ACC112 (cell line): ENCODE measurements around the gene DHX15.

Experiments
- H2AFZ ChIP-seq: fragments of 200-600 bp; sonication (generic); one replicate; pipeline ENCODE4 v1.6.0; 2017; ENCODE audit warnings: antibody characterized with exemption, low read length; ENCODE audit not compliant: unreplicated experiment
- H3K27ac ChIP-seq: fragments of 200-600 bp; sonication (generic); 2 replicates; pipeline ENCODE4 v1.5.1; 2014; ENCODE audit warnings: low read depth, mild to moderate bottlenecking, antibody characterized with exemption, low read length, moderate library complexity
- H3K27me3 ChIP-seq: fragments of 200-600 bp; sonication (generic); 2 replicates; pipeline ENCODE4 v1.6.1; 2014; ENCODE audit warnings: mild to moderate bottlenecking, antibody characterized with exemption, low read length, moderate library complexity, mixed read lengths; ENCODE audit not compliant: insufficient read depth
- H3K36me3 ChIP-seq: fragments of 200-600 bp; sonication (generic); 2 replicates; pipeline ENCODE4 v1.6.1; 2016; ENCODE audit warnings: mild to moderate bottlenecking, antibody characterized with exemption, low read length, moderate library complexity, mixed read lengths; ENCODE audit not compliant: insufficient read depth
- H3K4me1 ChIP-seq: fragments of 200-600 bp; sonication (generic); one replicate; pipeline ENCODE4 v1.6.1; 2016; ENCODE audit warnings: low read length, mixed read lengths; ENCODE audit not compliant: insufficient read depth, unreplicated experiment, control insufficient read depth
- H3K4me3 ChIP-seq: fragments of 200-600 bp; sonication (generic); 2 replicates; pipeline ENCODE4 v1.5.1; 2014; ENCODE audit warnings: mild to moderate bottlenecking, low read depth, low read length
- H3K79me2 ChIP-seq: fragments of 200-600 bp; sonication (generic); one replicate; pipeline ENCODE4 v1.6.0; 2016; ENCODE audit warnings: low read length; ENCODE audit not compliant: control insufficient read depth, unreplicated experiment, insufficient read depth

DHX15 gene

GRCh38 chr4:24583451-24584210, 723 bp downstream of the DHX15 start:
- no peaks in the 10 kb centered on the region for H3K27me3 ChIP-seq
- H2AFZ ChIP-seq: peak overlapping the region; percentile 28
- peaks cover 55% of the 10 kb centered on the region for H3K79me2 ChIP-seq
- H3K36me3 ChIP-seq: peaks cover 22% of the 10 kb centered on the region
- H3K27ac ChIP-seq: peak overlapping the region; percentile 92
- H3K4me3 ChIP-seq: peak overlapping the region; percentile 98
- peaks cover 16% of the 10 kb centered on the region for H3K4me1 ChIP-seq

GRCh38 chr4:24582235-24582832, 2.0 kb downstream of the DHX15 start:
- Histone ChIP-seq H3K79me2 (peaks cover 68% of the 10 kb centered on the region), H3K36me3 (peaks cover 22% of the 10 kb centered on the region), H3K27ac (peak overlapping the region; percentile 92; the same call in 1 of the 2 replicates), H3K4me3 (peak overlapping the region; percentile 98), H3K27me3 (no peaks in the 10 kb centered on the region), H2AFZ (no peak overlapping the region), H3K4me1 (peaks cover 22% of the 10 kb centered on the region)

- Histone ChIP-seq H3K27ac (no peak overlapping the region), H3K79me2 (peaks cover 97% of the 10 kb centered on the region), H3K27me3 (no peaks in the 10 kb centered on the region), H3K4me3 (no peak overlapping the region), H3K36me3 (peaks cover 55% of the 10 kb centered on the region), H2AFZ (no peak overlapping the region), H3K4me1 (peaks cover 22% of the 10 kb centered on the region)
Observed at GRCh38 chr4:24578364-24578763, 6.0 kb downstream of the DHX15 start.

GRCh38 chr4:24576276-24576675, 8.1 kb downstream of the DHX15 start:
- peaks cover 95% of the 10 kb centered on the region for H3K79me2 ChIP-seq
- no peak overlapping the region for H3K4me3 ChIP-seq
- H3K4me1 ChIP-seq: peaks cover 9% of the 10 kb centered on the region
- no peaks in the 10 kb centered on the region for H3K27me3 ChIP-seq
- H2AFZ ChIP-seq: no peak overlapping the region
- no peak overlapping the region for H3K27ac ChIP-seq
- peaks cover 46% of the 10 kb centered on the region for H3K36me3 ChIP-seq

GRCh38 chr4:24574236-24574635, 10.1 kb downstream of the DHX15 start:
- Histone ChIP-seq H2AFZ (no peak overlapping the region), H3K79me2 (peaks cover 95% of the 10 kb centered on the region), H3K36me3 (peaks cover 54% of the 10 kb centered on the region), H3K4me3 (no peak overlapping the region), H3K4me1 (peaks cover 17% of the 10 kb centered on the region), H3K27me3 (no peaks in the 10 kb centered on the region), H3K27ac (no peak overlapping the region)

- H3K27ac ChIP-seq: no peak overlapping the region
- H3K4me1 ChIP-seq: peaks cover 21% of the 10 kb centered on the region
- peaks cover 95% of the 10 kb centered on the region for H3K79me2 ChIP-seq
- no peaks in the 10 kb centered on the region for H3K27me3 ChIP-seq
- no peak overlapping the region for H2AFZ ChIP-seq
- peaks cover 57% of the 10 kb centered on the region for H3K36me3 ChIP-seq
- no peak overlapping the region for H3K4me3 ChIP-seq
Observed at GRCh38 chr4:24573582-24573981, 10.8 kb downstream of the DHX15 start.

- Histone ChIP-seq H3K4me1 (peaks cover 22% of the 10 kb centered on the region), H3K36me3 (peaks cover 54% of the 10 kb centered on the region), H3K27me3 (no peaks in the 10 kb centered on the region), H2AFZ (no peak overlapping the region), H3K79me2 (peaks cover 95% of the 10 kb centered on the region), H3K4me3 (no peak overlapping the region), H3K27ac (no peak overlapping the region)
Observed at GRCh38 chr4:24570574-24571236, 13.6 kb downstream of the DHX15 start.

- Histone ChIP-seq H3K79me2 (peaks cover 95% of the 10 kb centered on the region), H3K27me3 (no peaks in the 10 kb centered on the region), H3K4me1 (peaks cover 22% of the 10 kb centered on the region), H3K36me3 (peaks cover 49% of the 10 kb centered on the region), H3K4me3 (no peak overlapping the region), H3K27ac (no peak overlapping the region), H2AFZ (no peak overlapping the region)
Observed at GRCh38 chr4:24570172-24570571, 14.2 kb downstream of the DHX15 start.

- Histone ChIP-seq H3K36me3 (peaks cover 44% of the 10 kb centered on the region), H3K4me3 (no peak overlapping the region)
Observed at GRCh38 chr4:24569662-24570061, 14.7 kb downstream of the DHX15 start.

GRCh38 chr4:24568425-24568824, 15.9 kb downstream of the DHX15 start:
- no peak overlapping the region for H3K27ac ChIP-seq
- H3K36me3 ChIP-seq: peaks cover 36% of the 10 kb centered on the region
- H3K4me3 ChIP-seq: no peak overlapping the region
- H3K27me3 ChIP-seq: no peaks in the 10 kb centered on the region
- H2AFZ ChIP-seq: no peak overlapping the region
- H3K79me2 ChIP-seq: peaks cover 96% of the 10 kb centered on the region
- H3K4me1 ChIP-seq: peaks cover 22% of the 10 kb centered on the region

More at GRCh38 chr4:24569662-24570061, 14.7 kb downstream of the DHX15 start:
- no peaks in the 10 kb centered on the region for H3K27me3 ChIP-seq
- peaks cover 22% of the 10 kb centered on the region for H3K4me1 ChIP-seq
- H3K79me2 ChIP-seq: peaks cover 95% of the 10 kb centered on the region
- no peak overlapping the region for H3K27ac ChIP-seq
- no peak overlapping the region for H2AFZ ChIP-seq
